Stimulated activated CD4-positive, alpha-beta T cell treated with anti-CD3 and anti-CD28 coated beads, Interleukin-15, amount 100 ng/mL, for 1 hour (primary cell): Measurements from ENCODE around the gene NCK2.

ENCODE experiments used
- DNase-seq, 2 donors: peaks; one replicate each; pipeline ENCODE4 v3.0.0-alpha.2; 2020; ENCODE audit warnings: low read depth in 1 of 2, low spot score in 1 of 2

Gene NCK2

GRCh38 chr2:105866216-105867185 lies 121.8 kb downstream of the NCK2 start:
- no peak for DNase-seq

- DNase-seq = no peak
Observed at GRCh38 chr2:105867587-105867986, 122.9 kb downstream of the NCK2 start.

GRCh38 chr2:105868060-105868459 lies 123.3 kb downstream of the NCK2 start:
- DNase-seq = no peak

GRCh38 chr2:105869341-105869740 lies 124.6 kb downstream of the NCK2 start:
- DNase-seq = no peak

GRCh38 chr2:105870062-105870461 lies 125.3 kb downstream of the NCK2 start:
- DNase-seq = no peak

GRCh38 chr2:105870858-105871257 lies 126.1 kb downstream of the NCK2 start:
- no peak for DNase-seq

- DNase-seq = no peak
Observed at GRCh38 chr2:105872142-105872728, 127.5 kb downstream of the NCK2 start.

- DNase-seq = no peak
Observed at GRCh38 chr2:105872830-105873229, 128.1 kb downstream of the NCK2 start.

- no peak for DNase-seq
Observed at GRCh38 chr2:105873281-105873680, 128.6 kb downstream of the NCK2 start.

- peak; percentile 25 to 44 for DNase-seq
Observed at GRCh38 chr2:105873721-105874120, 129.0 kb downstream of the NCK2 start.

- no peak for DNase-seq
Observed at GRCh38 chr2:105874466-105874865, 129.8 kb downstream of the NCK2 start.

GRCh38 chr2:105875241-105875640 lies 130.5 kb downstream of the NCK2 start:
- DNase-seq = no peak

- DNase-seq = no peak
Observed at GRCh38 chr2:105876191-105876590, 131.5 kb downstream of the NCK2 start.

- no peak for DNase-seq
Observed at GRCh38 chr2:105877945-105878344, 133.2 kb downstream of the NCK2 start.

GRCh38 chr2:105879106-105879802 lies 134.5 kb downstream of the NCK2 start:
- DNase-seq = no peak

- DNase-seq = no peak
Observed at GRCh38 chr2:105879803-105880300, 135.1 kb downstream of the NCK2 start.

- DNase-seq = no peak
Observed at GRCh38 chr2:105880637-105881036, 135.9 kb downstream of the NCK2 start.

- no peak for DNase-seq
Observed at GRCh38 chr2:105881286-105882136, 136.8 kb downstream of the NCK2 start.

GRCh38 chr2:105882341-105882740 lies 137.6 kb downstream of the NCK2 start:
- DNase-seq = no peak

GRCh38 chr2:105882920-105883435 lies 138.3 kb downstream of the NCK2 start:
- no peak for DNase-seq
